ENCODE data around the gene PRICKLE2. TPM values are rescaled to one million over a fixed set of nuclear protein-coding genes. Genes with fewer than 3 reads are reported as not detected.

Gene PRICKLE2
- total RNA-seq, 2 experiments from 2014 or later: not detected

DNA sequence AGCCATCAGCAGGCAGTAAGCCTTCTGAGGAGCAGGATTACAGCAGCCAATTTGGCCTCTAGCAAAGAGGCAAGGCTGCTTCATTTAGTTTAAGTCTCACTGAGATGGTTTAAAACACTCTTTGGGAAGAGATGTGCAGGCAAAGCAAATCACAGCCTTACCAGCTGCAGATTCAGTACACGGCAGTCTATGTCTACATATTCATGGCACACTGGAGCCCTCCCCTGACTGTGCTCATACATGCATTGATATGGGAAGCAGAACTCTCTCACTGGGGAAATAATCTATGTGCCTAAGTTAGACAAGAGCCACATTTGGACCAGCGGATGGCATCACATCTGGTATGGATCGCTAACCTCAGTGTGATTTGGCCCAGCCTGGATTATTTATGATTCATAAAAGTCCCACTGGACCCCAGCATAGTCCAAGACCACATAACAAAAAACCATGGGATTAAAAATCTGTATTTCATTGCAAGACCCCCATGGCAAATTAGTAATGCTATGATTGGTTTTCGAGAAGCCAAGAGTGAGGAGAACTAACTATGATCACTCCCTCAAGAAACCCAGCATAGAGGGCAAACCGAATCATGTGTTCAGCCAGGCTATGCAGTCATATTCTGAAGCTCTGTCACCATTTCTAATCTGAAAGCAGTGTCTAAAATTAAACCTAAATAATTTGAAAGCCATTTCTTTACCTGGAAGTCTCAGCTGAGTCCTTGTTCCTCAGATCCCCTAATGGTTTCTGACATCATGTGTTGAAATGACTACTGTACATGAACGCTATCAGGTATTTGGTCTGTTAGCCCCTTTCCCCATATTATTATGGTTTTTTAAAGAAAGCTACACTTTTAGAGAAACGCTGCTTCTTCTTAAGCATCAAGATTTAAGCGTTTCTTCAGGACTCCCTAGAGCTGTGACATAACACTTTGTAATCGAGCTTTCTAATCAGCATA, 1.2 kb downstream of the PRICKLE2 start:
- Mint-ChIP-seq H3K27ac (no peak overlapping the region), H3K4me1 (ENCODE audit: low read depth) (no peaks in the 10 kb centered on the region), H3K9me3 (no peaks in the 10 kb centered on the region), H3K27me3 (peaks cover 4% of the 10 kb centered on the region), H3K36me3 (no peaks in the 10 kb centered on the region), H3K4me3 (no peak overlapping the region)
- no peak for DNase-seq
- CTCF ChIA-PET: no interaction called here
- intact Hi-C loops (cut with micrococcal nuclease): no loop called here
- POLR2A ChIA-PET: no interaction called here

- no peaks in the 10 kb centered on the region for H3K9me3 Mint-ChIP-seq
- no peak overlapping the region for H3K27ac Mint-ChIP-seq
- ChIA-PET POLR2A (no interaction called here), CTCF (no interaction called here)
- peaks cover 4% of the 10 kb centered on the region for H3K27me3 Mint-ChIP-seq
- intact Hi-C loops (cut with micrococcal nuclease): no loop called here
- H3K36me3 Mint-ChIP-seq: no peaks in the 10 kb centered on the region
- DNase-seq: no peak
- H3K4me1 Mint-ChIP-seq (ENCODE audit: low read depth): no peaks in the 10 kb centered on the region
- no peak overlapping the region for H3K4me3 Mint-ChIP-seq
These were observed 2.7 kb downstream of the PRICKLE2 start for GRCh38 chr3:64222501-64223111.

GRCh38 chr3:64221571-64222257, 3.6 kb downstream of the PRICKLE2 start:
- no peaks in the 10 kb centered on the region for H3K4me1 Mint-ChIP-seq (ENCODE audit: low read depth)
- H3K27me3 Mint-ChIP-seq: peaks cover 1% of the 10 kb centered on the region
- ChIA-PET POLR2A (no interaction called here), CTCF (no interaction called here)
- no peak overlapping the region for H3K4me3 Mint-ChIP-seq
- intact Hi-C loops (cut with micrococcal nuclease): no loop called here
- no peaks in the 10 kb centered on the region for H3K9me3 Mint-ChIP-seq
- DNase-seq: no peak
- no peak overlapping the region for H3K27ac Mint-ChIP-seq
- no peaks in the 10 kb centered on the region for H3K36me3 Mint-ChIP-seq

GRCh38 chr3:64220161-64220914, 4.9 kb downstream of the PRICKLE2 start:
- no peak overlapping the region for H3K27ac Mint-ChIP-seq
- intact Hi-C loops (cut with micrococcal nuclease): no loop called here
- H3K27me3 Mint-ChIP-seq: peaks cover 1% of the 10 kb centered on the region
- POLR2A ChIA-PET: no interaction called here
- CTCF ChIA-PET: no interaction called here
- no peak overlapping the region for H3K4me3 Mint-ChIP-seq
- no peaks in the 10 kb centered on the region for H3K36me3 Mint-ChIP-seq
- no peaks in the 10 kb centered on the region for H3K9me3 Mint-ChIP-seq
- DNase-seq: no peak
- no peaks in the 10 kb centered on the region for H3K4me1 Mint-ChIP-seq (ENCODE audit: low read depth)

- no peaks in the 10 kb centered on the region for H3K9me3 Mint-ChIP-seq
- DNase-seq: no peak
- H3K27ac Mint-ChIP-seq: no peak overlapping the region
- intact Hi-C loops (cut with micrococcal nuclease): no loop called here
- peaks cover 2% of the 10 kb centered on the region for H3K27me3 Mint-ChIP-seq
- no peak overlapping the region for H3K4me3 Mint-ChIP-seq
- H3K4me1 Mint-ChIP-seq (ENCODE audit: low read depth): no peaks in the 10 kb centered on the region
- CTCF ChIA-PET: no interaction called here
- POLR2A ChIA-PET: no interaction called here
- no peaks in the 10 kb centered on the region for H3K36me3 Mint-ChIP-seq
These were observed 6.5 kb downstream of the PRICKLE2 start for GRCh38 chr3:64218746-64219145.

- DNase-seq: no peak
- intact Hi-C loops (cut with micrococcal nuclease): no loop called here
- Mint-ChIP-seq H3K36me3 (no peaks in the 10 kb centered on the region), H3K4me3 (no peak overlapping the region), H3K27me3 (peaks cover 2% of the 10 kb centered on the region), H3K9me3 (no peaks in the 10 kb centered on the region), H3K4me1 (ENCODE audit: low read depth) (no peaks in the 10 kb centered on the region), H3K27ac (no peak overlapping the region)
- ChIA-PET POLR2A (no interaction called here), CTCF (no interaction called here)
These were observed 6.9 kb downstream of the PRICKLE2 start for GRCh38 chr3:64218329-64218728.

- Mint-ChIP-seq H3K36me3 (no peaks in the 10 kb centered on the region), H3K27me3 (peaks cover 2% of the 10 kb centered on the region), H3K27ac (no peak overlapping the region), H3K9me3 (no peaks in the 10 kb centered on the region), H3K4me3 (no peak overlapping the region), H3K4me1 (ENCODE audit: low read depth) (no peaks in the 10 kb centered on the region)
- DNase-seq: no peak
- intact Hi-C loops (cut with micrococcal nuclease): no loop called here
- ChIA-PET POLR2A (no interaction called here), CTCF (no interaction called here)
These were observed 8.8 kb downstream of the PRICKLE2 start for GRCh38 chr3:64216274-64217147.

DNA sequence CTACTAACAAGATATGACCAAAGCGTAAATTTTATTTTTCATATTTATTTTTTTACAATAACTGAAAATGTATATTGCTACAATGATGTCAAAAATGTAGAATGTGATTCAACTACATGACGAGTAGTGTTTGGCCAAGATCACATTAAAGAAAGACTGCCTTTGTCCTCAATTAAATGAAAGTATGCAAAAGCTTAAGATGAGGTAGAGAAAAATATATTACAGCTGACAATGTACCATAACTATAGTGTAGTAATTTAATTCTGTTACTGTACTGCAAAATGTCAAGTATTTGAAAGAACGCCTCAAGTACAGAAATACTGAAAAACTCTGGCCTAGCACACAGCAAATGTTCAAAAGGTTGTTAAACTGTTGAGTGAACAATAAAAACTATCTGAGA, 9.7 kb downstream of the PRICKLE2 start:
- no peak for DNase-seq
- no peaks in the 10 kb centered on the region for H3K4me1 Mint-ChIP-seq (ENCODE audit: low read depth)
- no peak overlapping the region for H3K4me3 Mint-ChIP-seq
- no peaks in the 10 kb centered on the region for H3K36me3 Mint-ChIP-seq
- ChIA-PET POLR2A (no interaction called here), CTCF (interaction anchor here (1.1 kb wide), 1 partner anchor 268 kb away, joined by 4 read pairs; no protein-coding TSS in a partner anchor)
- intact Hi-C loops (cut with micrococcal nuclease): no loop called here
- H3K27me3 Mint-ChIP-seq: peaks cover 3% of the 10 kb centered on the region
- no peak overlapping the region for H3K27ac Mint-ChIP-seq
- H3K9me3 Mint-ChIP-seq: no peaks in the 10 kb centered on the region

DNA sequence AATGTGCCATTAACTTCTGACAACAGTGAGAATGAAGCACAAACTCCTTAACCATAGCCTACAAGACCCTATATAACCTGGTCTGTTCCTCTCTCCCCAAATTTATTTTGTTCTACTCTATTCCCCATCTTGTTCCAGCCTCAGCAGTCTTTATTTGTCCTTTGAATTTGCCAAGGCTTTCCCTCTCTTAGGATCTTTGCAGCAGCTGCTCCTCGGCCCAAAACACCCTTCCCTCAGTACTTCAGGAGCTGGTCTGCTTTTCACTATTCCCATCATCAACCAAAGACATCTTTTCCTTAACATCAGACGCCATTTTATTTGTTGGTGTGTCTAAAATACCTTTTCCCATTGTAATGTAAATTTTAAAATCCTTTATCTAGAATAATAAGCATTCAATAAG, 10.2 kb downstream of the PRICKLE2 start:
- CTCF ChIA-PET: interaction anchor here (1.1 kb wide), 1 partner anchor 269 kb away, joined by 4 read pairs; no protein-coding TSS in a partner anchor

DNA sequence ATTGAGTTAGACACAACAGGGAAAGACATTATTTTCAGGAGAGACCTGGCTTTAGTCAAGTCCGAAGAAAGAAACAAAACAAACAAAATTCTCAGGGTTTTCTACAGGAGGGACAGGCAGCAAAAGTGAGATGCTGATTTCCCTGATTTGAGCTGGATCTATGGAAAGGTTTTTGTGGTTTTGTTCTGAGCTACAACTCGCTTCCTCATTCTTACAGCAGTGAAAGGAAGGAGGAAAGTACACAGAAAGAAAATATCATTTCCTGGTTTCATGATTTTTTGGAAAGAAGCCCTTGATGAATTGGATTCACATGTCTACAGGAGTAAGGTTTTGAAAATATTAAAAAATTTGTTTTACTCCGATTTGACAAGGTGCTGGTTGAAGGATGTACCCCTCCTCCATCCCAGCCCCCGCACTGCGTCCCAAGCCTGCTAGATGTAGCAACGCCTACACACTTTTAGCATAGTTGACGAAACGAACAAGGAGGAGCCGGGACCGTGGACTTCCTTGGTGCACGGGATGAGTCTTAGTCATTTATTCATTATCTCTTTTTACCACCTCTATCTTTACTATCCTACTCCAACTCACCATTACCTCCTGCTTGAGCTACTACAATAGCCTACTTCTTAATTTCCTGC, 10.8 kb downstream of the PRICKLE2 start:
- CTCF ChIA-PET: interaction anchor here (1.1 kb wide), 1 partner anchor 269 kb away, joined by 4 read pairs; no protein-coding TSS in a partner anchor
- DNase-seq: no peak
- intact Hi-C loops (cut with micrococcal nuclease): no loop called here
- Mint-ChIP-seq H3K36me3 (no peaks in the 10 kb centered on the region), H3K4me3 (no peak overlapping the region), H3K27ac (no peak overlapping the region), H3K9me3 (no peaks in the 10 kb centered on the region), H3K27me3 (peaks cover 3% of the 10 kb centered on the region), H3K4me1 (ENCODE audit: low read depth) (no peaks in the 10 kb centered on the region)
- POLR2A ChIA-PET: no interaction called here

More for the DNA sequence above, 10.2 kb downstream of the PRICKLE2 start:
- no peaks in the 10 kb centered on the region for H3K36me3 Mint-ChIP-seq
- no peak overlapping the region for H3K27ac Mint-ChIP-seq
- no peak overlapping the region for H3K4me3 Mint-ChIP-seq
- no peak for DNase-seq
- intact Hi-C loops (cut with micrococcal nuclease): no loop called here
- no peaks in the 10 kb centered on the region for H3K4me1 Mint-ChIP-seq (ENCODE audit: low read depth)
- H3K27me3 Mint-ChIP-seq: peaks cover 3% of the 10 kb centered on the region
- POLR2A ChIA-PET: no interaction called here
- H3K9me3 Mint-ChIP-seq: no peaks in the 10 kb centered on the region

DNA sequence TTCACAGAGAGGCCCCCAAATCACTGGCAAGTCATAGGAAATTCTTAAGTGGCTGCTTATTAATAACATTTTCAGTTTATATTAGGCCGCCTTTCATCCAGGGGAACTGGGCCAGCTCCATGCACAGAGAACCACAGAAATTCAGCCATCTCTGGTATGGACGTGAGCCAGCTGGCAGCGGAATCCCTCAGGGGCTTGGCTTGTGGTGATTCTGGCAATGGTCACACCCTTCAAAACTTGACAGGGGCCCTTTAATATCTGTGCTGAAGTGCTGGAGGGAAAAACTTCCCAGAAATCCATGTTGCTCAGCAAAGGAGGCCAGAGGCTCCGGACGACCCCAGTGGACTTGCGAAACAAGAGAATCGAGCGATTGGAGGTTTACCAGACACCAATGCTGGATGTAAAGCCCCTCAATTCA, 11.3 kb downstream of the PRICKLE2 start:
- Mint-ChIP-seq H3K9me3 (no peaks in the 10 kb centered on the region), H3K36me3 (no peaks in the 10 kb centered on the region), H3K4me1 (ENCODE audit: low read depth) (no peaks in the 10 kb centered on the region), H3K4me3 (no peak overlapping the region), H3K27ac (no peak overlapping the region), H3K27me3 (peaks cover 3% of the 10 kb centered on the region)
- ChIA-PET CTCF (no interaction called here), POLR2A (no interaction called here)
- intact Hi-C loops (cut with micrococcal nuclease): no loop called here
- DNase-seq: no peak

Measured in activated CD4-positive, alpha-beta memory T cell treated with anti-CD3 and anti-CD28 coated beads for 36 hours (primary cell).